HUDEP-2 (cell line): Measurements from ENCODE around the gene TXLNB.
A peak's percentile ranks its signal among the peaks of the same experiment; 100 is the strongest.
"Not testable (repeated sequence)": the region's sequence is repeated elsewhere in the genome, so short reads cannot be mapped to it uniquely, and the experiment has no call there.

Source experiments
- DNase-seq, 76 experiments: peaks; one replicate each; lab custom pipeline; 2025; ENCODE audit not compliant: unreplicated experiment in 76 of 76; lab: John Stamatoyannopoulos, UW

The TXLNB gene

DNA sequence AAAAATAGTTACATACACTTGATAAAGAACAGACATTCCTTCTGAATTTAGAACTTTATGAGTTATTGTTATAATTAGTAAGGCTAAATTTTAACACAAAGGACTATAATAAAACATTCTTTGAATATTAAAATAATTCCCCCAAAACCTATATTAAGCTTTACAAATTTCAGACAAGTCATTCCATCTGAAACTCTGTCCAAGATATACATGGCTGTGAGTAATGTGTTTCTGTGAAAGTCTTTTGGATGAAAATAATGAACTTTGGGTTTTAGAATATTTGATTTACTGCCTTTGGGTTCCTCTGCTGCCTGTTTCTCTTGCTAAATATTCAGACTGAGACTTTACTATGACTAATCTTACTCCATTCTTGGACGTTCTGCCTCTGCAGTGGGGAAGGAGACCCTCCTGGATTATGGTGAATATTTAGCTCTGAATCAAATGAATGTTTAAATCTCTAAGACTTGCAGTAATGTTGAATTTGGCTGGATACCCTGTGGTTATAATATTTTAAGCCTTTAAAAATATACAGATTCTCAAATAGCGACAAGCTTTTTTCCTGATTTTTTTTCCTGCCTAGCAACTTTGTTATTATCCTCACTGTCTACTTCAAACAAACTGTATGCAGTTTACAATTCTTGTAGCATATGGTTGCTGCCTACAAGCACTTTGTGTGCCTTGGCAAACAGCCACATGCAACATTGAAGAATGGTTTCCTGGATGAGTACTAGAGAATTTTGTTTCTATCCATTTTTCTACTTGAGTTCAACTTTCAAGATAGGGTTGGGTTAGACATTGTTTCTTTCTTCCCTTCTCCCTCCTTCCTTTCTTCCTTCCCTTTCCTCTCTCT is 51.4 kb downstream of the TXLNB start:
- DNase-seq = no peak

DNA sequence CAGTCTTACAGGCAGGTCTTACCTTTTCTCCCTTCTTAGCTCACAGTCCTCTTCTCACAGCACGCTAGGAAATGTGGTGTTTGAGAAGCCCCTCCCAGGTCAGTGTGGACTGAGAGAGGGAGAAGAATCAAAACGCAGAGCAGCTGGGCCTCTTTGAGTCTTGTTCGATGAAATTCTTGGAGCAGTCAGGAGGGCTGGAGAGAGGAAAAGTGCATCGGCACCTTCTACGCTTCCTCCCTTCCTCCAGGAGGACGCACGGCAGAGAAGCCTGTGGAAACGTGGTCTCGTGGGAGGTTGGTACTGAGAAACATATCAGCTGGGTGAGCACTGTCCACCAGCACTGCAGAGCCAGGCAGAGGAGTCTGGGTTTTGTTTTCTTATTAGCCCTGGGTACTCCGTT is 52.7 kb downstream of the TXLNB start:
- no peak for DNase-seq

DNA sequence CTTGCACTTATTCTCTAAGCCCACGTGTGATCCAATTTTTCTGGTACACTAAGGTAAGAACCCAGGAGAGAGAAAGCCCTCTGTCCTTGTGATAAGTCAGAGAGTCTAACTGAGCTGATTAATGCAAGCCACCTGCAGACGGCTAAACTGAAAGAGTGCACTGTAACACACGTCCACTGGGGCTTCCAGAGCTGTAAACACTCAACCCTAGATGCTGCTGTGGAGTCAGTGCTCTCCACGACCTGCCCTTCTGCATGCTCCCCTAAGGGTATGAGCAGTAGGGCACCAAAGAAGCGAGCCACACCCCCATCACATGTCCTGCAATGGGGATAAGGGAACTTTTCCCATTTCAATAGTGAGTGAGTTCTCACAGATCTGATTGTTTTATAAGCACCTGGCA is 55.7 kb downstream of the TXLNB start:
- DNase-seq = no peak

DNA sequence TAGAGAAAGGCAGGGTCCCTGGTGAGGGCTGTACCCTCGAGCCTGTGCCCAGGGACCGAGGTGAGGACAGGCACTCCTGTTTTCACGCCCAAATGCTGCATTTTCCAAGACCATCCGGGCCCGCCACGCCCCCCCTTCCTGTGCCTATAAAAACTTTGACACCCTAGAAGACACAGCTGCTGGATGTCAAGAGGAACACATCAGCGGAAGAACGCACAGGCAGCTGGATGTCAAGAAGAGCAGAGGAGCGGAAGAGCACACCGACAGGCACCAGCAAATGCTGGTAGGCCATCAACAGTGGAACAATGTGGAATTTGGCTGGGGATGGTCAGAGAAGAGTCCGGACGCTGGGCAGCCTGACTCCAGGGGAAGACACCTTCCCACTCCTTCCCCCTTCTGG is 56.1 kb downstream of the TXLNB start:
- no peak for DNase-seq

DNA sequence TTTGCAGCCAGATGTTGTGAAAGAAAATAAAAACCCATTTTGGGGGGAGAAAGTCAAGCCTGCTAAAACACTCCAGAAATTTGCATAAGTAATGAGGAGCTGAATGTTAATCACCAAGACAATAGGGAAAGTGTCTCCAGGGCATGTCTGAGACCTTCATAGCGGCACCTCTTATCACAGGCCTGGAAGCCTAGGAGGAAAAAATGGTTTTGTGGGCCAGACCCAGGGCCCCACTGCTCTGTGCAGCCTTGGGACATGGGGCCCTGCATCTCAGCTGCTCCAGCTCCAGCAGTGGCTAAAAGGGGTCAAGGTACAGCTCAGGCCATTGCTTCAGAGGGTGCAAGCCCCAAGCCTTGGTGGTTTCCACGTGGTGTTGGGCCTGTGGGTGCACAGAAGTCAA is 57.6 kb downstream of the TXLNB start:
- DNase-seq = not testable (repeated sequence)

DNA sequence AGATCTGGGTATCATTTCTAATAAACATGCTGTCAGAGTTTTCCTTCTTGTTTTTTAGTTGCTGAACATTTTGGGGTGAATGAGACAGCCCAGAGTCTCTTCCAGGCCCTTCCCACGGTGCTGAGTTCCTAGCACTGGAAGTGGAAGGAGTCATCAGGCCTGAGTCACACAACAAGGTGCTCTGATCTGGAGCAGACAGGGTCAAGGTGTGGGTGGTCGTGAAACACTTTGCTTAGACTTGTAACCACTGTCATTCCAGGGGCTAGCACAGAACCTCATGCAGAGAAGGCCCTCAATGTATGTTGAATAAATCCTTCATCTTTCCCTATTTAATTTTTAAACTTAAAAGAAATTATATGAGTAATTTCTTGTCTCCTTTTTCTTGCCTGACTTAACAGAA is 60.6 kb downstream of the TXLNB start:
- DNase-seq = no peak

DNA sequence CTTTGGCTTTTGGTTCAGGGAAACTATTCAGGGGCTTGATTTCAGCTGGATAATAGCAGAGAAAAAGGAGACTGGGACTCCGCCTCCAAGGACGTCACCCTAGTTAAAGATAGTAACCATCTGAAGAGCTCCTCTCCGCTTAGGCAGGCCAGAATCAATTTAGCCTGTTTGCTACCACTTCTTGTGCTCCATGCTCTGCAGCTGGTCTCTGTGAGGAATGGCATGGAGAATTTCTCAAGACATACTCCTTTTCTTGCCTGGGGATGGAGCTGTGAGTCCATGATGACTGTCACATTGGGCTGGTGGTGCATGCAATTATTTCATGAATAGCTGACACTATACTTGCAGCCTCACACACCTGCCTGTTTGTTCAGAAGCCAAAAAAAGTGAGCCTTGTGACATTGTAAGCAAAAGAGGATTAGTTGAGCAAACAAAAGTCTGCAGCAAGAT is 61.4 kb downstream of the TXLNB start:
- no peak for DNase-seq

DNA sequence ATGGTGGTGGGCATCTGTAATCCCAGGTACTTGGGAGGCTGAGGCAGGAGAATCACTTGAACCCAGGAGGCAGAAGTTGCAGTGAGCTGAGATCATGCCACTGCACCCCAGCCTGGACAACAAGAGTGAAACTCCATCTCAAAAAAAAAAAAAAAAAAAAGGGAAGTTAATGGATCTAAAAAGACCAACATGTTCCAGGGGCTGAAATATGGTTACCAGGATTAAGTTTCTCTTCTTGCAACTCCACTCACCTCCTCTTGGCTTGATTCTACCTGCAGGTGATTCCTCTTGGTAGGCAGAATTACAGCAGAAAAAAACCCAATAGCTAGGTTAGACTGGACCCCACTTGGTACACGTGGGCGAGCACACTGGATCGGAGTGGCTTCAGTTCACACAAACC is 63.4 kb downstream of the TXLNB start:
- not testable (repeated sequence) for DNase-seq

DNA sequence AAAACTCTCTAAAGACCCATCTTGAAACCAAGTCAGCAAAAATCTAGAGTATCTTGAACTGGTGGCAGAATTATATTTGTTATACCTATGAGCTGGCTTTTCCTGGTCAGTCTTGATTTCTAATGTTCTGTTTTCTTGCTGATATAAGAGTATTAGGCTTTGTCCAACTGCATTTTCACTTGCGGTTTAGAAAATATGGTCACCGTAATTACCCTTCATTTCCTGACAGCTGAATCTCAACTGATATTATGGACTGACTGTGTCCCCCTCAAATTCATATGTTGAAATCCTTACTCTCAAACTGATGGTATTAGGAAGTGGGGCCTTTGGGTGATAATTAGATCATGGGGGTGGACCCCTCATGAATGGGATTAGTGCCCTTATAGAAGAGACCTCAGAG is 72.1 kb downstream of the TXLNB start:
- no peak for DNase-seq

DNA sequence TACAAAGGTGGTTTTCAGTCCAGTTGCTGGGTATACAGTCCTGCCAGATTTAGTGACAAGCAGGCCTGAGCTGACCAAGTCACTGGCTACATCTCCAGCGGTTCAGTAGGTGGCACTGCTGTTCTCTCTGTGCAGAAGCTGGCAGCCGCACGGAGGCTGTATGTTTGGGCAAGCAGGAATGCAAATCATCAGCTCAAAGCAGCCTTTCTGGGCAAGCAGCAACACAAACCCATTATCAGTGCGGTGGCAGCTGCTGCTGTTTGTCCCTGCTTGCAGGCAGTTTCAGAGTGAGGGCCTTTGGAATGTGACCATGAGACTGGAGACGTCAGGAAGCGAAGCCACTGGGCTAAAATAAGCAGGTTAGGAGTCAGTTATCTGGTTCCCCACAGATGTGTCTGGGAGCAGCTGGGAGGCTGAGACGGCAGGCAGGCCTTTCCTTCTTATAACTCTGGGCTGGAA is 72.5 kb downstream of the TXLNB start:
- peak in 66 of 76 experiments; percentile 16 to 85 (median 47) for DNase-seq

DNA sequence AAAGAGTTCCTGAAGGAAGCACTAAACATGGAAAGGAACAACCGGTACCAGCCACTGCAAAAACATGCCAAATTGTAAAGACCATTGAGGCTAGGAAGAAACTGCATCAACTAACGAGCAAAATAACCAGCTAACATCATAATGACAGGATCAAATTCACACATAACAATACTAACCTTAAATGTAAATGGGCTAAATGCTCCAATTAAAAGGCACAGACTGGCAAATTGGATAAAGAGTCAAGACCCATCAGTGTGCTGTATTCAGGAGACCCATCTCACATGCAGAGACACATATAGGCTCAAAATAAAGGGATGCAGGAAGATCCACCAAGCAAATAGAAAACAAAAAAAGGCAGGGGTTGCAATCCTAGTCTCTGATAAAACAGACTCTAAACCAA is 79.3 kb downstream of the TXLNB start:
- not testable (repeated sequence) for DNase-seq

DNA sequence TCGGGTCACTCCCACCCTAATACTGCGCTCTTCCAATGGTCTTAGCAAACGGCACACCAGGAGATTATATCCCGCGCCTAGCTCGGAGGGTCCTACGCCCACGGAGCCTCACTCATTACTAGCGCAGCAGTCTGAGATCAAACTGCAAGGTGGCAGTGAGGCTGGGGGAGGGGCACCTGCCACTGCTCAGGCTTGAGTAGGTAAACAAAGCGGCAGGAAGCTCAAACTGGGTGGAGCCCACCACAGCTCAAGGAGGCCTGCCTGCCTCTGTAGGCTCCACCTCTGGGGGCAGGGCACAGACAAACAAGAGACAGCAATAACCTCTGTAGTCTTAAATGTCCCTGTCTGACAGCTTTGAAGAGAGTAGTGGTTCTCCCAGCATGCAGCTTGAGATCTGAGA is 81.0 kb downstream of the TXLNB start:
- not testable (repeated sequence) for DNase-seq

DNA sequence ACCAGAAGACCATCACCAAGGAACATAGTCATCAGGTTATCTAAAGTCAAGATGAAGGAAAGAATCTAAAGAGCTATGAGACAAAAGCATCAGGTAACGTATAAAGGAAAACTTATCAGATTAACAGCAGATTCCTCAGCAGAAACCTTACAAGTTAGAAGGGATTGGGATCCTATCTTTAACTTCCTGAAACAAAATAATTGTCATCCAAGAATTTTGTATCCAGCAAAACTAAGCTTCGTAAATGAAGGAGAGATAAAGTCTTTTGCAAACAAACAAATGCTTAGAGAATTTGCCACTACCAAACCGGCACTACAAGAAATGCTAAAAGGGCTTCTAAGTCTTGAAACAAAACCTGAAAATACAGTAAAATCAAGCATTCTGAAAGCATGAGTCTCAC is 86.0 kb downstream of the TXLNB start:
- no peak for DNase-seq

DNA sequence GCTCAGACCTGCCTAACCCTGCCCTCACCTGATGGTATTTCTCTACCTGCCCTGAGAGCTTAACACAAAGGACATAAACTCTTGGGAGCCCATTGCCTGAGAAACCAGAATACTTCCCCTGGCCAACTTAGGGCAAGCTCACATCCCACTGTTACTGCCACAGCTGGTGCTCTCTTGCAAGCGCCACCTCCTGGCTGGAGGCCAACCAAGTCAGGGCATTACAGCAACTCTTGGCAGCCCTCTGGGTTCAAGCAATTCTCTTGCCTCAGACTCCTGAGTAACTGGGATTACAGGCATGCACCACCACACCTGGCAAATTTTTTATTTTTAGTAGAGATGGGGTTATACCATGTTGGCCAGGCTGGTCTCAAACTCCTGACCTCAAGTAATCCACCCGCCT is 86.8 kb downstream of the TXLNB start:
- DNase-seq = peak in 20 of 76 experiments; percentile 4 to 42 (median 18)

DNA sequence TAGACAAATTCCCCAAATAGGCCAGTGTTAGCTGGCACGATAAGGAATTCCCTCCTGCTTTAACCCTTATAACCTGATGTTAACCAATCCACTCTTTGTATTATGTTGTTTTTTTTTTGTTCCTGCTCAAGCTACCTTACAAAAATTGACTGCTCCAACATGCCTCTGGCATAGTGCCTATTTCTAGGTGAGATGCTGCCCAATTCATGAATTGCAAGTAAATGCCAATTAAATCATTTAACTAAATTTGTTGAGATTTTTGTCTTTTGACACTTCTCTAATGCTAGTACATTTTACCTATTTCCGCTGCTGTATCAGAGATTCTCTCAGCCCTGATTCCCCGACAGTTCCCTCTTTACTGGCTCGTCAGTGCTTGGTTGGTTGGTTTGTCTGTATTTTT is 90.4 kb downstream of the TXLNB start:
- no peak for DNase-seq

DNA sequence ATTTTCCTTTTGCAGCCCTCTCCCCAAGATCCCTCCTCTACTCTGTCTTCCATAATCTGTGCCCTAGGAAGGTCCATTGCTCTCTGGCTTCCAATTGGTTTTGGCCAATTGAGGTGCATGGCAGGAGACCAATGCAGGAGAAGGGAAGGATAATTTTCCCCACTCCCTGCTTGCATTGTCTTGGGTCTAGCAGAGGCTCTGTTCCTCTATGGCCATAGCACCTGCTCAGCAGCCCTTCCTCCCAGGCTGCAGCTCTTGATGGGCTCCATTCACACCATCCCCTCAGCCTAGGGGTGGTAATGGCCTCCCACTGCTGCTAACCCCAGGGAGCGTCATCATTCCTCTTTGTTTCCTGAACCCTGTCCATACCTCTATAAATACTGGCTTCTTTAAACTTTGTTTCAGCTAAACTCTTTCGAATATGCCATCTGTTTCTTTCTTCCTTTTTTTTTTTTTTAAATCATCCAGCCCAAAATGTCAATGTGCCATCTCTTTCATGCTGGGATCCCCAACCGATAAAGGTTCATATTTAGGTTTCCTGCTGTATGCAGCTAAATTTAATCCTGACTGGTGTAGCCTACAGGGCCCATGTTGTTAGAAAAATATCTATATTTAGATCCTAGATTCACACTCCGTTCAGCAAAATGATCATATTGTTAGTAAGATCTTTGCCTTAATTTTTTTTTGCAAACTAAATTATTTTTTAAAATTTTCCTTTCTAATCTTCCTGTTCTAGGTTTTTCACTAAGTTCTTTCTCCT is 93.1 kb downstream of the TXLNB start:
- no peak for DNase-seq

DNA sequence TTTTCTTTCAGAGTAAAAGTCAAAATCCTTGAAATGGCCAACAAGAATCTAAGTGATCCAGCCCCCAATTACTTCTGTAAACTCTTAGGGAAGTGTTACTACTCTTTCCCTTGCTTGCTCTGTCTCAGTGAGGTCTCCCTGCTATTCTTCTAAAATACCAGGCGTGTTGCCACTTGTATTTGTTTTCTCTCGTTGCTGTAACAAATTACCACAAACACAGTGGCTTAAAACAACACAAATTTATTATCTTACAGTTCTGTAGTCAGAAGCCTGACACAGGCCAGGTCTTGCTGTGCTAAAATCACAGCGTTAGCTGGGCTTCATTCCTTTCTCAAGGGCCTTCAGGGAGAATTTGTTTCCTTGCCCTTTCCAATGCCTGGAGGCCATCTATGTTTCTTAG is 97.1 kb downstream of the TXLNB start:
- no peak for DNase-seq
